ENCODE measurements around the gene PRDM10.

PRDM10 gene

DNA sequence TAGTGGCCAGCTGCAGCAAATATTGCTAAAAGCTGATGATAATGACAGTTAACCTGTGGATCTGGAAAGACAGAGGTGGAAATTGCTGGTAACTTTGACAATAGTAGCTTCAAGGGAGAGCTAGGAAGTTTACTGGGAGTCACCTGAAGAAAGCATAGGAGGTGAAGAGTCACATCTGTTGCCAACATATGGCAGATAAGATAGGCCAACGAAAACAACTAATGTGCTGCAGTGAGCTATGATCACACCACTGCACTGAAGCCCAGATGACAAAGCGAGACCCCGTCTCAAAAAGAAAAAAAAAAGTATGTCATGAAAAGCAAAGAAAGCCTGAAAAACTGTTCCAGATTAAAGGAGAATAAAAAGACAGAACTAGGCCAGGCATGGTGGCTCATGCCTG, 4.3 kb upstream of the PRDM10 start:
- DNase-seq (ENCODE audit: low spot score), result peak; percentile 28

DNA sequence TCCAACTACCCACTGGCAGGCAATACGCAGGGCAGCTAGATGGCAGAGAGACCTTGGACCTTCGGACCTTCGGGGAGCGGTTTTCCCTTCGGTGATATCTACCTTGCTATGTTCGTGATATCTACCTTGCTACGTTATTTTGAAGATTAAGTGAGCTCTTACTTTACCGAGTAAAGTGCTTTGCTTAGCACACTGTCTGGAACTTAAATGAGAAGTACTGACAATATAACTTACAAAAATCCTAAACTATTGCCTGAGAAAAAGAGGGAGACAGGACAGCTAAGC, 1.0 kb upstream of the PRDM10 start:
- DNase-seq (ENCODE audit: low spot score), result no peak

DNA sequence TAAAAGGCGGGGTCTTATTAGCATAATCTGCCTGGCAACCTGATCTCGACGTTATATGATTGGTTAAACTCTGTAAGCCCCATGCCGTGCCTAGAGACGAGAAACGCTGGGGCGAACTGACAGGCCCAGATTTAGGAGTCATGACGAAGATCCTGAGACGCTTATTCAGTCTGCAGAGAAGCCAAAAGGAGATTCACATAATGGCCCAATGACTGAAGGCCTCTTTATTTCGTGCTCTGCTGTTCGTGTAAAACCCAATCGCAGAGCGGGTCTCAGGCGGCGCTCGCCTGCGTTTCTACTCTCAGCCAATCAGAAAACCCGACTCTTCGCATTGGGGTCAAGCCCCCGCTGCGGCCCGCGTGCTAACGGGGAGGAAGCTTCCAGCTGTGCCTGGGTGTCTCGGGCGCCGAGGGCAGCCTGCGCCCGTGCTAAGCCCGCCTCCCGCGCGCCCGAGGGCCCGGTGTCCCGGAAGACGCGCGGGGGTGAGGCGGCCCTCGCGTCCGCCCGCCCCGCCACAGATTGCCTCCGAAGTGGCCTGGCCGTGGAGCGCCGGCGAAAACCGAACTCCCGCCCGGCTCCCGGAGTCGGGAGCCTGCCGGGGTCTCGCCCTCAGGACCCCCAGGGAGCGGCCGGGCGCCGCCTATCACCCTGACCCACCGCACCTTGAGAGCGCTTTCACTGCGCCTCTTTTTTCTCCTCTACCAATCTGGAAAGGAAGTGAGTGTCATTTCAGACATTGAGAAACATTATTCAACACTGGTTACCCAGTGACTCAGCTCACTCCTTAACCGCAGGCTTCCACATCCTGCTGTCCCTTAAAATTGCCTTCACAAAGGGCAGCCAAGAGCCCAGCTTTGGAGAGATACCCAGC, 446 bp upstream of the PRDM10 start:
- peak; percentile 96 for DNase-seq (ENCODE audit: low spot score)

DNA sequence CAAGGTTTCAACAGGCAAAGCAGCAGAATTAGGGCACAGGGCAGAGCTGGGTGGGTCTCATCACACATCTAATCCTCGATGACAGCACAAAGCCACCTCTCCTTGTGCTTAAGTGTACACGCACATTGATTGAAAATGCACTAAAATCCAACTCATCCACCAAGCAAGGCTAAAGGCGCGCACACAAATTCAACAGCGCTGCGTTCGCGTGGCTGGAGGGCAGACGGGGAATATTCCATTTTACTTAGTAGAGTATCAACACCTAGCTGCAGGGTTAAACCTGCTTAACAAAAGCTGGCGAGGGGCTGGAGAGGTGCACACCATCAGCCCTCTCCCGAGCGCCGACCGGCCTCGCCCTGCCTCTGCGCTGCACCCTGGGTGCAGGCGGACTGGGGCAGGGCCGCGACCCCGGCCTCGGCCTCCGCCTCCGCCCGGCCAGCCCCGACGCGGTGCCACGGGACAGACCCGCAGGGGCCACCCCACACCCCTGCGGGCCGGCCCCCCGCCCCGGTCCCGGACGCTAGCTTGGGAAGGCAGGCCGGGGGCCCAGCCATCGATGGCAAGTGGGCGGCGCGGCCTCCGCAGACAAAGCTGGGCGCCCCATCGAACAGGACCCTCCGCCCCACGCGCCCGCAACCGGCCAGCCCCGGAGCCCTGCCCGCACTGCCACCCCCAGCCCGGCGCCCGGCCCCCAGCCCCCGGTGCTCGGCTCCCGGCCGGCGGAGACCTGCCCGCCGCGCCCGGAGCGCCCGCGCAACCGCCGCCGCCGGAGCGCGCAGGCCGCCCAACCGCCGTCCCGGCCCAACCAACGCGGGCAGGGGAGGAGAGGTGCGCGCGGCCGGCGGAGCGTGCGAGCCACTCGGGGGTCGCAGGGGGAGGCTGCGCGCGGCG, 929 bp downstream of the PRDM10 start:
- peak; percentile 26 for DNase-seq (ENCODE audit: low spot score)

DNA sequence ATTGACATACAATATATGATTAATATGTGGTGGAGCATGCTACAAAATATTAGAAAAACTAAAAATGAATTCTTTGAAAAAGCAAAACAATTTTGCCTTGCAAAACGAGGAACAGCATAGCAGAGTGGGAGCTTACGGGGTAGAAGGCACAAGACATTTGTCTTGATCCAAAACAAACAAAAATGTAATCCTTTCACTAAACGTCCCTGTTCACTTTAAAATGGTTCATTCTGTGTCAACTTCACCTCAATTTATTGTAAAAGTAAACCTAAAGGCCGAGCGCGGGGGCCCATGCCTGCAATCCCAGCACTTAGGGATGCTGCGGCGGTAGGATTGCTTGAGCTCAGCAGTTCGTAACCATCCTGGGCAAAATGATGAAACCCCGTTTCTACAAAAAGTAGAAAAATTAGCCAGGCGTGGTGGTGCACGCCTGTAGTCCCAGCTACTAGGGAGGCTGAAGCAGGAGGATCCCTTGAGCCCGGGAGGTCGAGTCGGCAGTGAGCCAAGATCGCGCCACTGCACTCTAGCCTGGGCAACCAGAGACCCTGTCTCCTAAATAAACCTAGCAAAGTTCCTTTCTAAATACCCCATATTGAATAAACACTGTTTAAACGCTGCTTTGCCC, 2.0 kb downstream of the PRDM10 start:
- DNase-seq (ENCODE audit: low spot score), result no peak

DNA sequence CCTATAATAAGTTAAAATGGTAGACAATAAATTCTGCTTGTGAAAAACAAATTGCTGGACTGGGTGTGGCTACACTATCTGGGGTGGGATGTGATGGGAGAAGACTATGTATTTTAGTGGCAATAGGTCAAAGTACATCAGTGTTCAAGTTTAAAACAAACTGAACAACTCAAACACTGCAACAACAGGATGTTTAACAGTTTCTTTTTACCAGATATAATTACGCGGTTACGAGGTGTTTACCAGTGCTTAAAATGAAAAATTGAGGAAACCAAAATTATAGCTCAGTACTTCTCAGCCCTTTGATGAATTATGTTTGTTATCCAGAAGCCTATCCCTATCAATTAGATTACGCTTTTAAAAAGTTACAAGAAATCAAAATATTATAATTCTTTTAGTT, 3.2 kb downstream of the PRDM10 start:
- no peak for DNase-seq (ENCODE audit: low spot score)

DNA sequence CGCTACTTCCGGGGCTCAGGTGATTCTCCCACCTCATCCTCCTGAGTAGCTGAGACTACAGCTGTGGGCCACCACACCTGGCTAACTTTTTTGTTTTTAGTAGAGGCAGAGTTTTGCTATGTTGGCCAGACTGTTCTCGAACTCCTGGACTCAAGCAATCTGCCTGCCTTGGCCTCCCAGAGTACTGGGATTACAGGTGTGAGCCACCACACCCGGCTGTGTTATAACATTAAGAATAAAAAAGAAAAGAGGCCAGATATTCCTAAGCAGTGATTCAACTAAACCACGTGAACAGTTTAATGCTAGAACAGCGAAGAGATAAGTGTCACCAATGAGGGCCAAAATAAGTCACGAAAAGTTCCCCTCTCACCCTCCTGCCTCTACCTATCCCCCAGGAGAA, 3.7 kb downstream of the PRDM10 start:
- no peak for DNase-seq (ENCODE audit: low spot score)

DNA sequence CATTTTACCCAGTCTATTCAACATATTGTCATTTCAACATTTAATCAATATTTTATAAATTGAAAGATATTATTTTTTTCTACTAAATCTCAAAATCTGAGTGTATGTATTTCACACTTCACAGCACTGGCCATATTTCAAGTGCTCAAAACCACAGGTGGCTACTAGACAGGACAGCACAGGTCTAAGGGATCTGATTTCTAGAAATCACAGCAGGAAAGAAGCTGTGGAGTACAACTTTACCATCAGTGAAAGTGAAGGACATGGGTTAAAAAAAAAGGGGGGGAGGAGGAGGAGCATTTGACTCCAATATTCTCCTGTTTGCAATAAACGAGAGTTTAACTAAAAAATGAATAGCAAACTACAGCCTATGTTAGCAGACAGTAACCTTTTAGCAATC, 4.5 kb downstream of the PRDM10 start:
- no peak for DNase-seq (ENCODE audit: low spot score)

DNA sequence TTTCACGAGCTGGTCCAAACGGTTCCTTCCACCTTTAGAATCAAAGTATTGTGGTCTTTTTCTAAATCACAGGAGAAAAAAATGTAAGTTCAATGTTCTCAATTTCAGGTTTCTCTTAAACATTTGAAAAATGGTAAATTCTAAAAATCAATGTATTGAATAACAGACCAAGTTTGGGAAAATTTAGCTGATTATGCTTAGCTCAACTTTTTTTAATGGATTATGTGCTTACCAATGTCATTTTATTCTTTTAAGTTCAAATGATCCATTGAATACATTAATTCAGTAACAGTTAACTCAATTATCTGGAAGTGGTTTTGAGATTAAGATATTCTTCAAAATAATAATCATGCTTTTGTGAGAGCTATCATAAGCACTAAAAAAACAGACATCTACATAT, 5.1 kb downstream of the PRDM10 start:
- no peak for DNase-seq (ENCODE audit: low spot score)

DNA sequence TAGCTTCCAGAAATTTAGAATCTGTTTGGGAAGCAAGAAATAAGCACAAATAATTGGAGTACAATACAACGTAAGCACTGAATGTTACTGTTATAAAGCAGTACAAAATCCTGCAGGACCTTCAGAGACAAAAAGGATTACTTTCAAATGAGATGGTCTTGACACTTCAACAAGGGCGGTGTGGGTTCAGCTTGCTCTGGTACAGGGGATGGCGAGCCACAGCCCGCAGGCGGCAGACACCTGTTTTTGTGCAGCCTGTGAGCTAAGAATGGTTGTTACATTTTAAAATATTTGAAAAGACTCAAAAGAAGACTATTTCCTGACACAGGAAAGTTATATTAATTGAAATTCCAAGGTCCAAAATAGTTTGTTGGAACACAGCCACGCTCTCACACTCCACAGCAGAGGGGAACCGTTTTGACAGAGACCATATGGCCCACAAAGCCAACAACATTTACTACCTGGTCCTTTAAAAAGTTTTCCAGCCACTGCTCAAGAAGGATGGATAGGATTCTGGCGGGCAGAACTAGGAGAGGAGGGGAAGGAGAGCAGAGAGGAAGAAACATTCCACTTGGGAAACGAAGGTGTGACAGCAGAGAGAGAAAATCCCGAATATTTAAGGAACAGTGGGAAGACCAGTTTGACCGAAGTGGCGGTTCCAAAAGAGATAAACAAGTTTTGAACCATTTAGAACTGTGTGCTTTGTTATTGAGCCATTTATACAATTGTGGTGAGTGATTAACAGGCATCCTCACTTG, 6.3 kb downstream of the PRDM10 start:
- DNase-seq (ENCODE audit: low spot score), result no peak

DNA sequence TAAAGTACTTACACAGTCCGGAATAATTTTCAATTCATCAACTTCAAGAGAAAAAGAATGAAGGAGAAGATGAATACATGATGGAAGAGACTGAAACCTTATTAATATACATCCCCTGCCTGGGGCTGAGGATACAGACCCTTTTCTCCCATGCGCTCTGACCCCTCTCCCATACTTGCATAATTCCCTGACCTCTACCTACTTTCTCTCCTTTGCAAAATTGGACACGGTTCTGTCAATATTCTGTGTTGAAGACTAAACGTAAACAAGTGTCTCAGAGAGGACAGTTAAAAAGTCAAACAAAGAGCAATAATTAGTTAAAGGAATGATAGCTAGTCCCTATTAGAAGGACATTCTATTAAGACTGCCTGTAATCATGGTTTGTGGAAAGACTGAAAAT, 7.5 kb downstream of the PRDM10 start:
- DNase-seq (ENCODE audit: low spot score), result no peak

DNA sequence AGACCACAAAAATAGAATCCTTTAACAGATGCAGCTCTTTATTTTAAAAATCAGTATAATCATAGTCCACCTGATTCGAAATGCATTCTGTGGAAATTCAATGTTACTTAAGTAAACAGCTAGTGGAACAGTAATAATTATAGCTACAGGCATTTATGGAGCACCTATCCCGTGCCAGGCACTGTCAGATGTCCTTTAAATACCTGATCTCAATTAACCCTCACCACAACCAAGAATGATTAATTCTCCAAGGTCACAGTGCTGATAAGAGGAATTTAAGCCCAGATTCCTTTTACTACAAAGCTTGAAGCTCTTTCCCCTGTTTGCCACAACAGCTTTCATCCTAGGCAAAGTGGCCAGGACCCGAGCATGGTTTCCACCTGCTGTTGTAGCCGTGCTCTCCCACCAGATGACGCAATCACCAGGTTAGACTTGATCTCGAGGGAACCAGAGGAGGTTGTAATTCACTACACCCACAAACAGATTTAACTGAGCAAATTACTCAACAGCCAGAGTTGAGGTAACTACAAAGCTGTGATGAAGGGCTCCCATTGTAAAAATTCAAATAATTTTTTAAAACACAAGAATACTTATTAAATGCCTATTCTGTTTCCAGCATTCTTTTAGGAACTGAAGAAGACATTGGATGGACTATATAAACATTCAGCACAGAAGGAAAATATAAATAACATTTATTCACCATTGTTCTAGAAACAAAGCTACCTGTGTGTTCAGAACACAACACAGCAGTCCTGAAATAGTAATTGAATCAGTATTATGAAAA, 10.3 kb downstream of the PRDM10 start:
- peak; percentile 63 for DNase-seq (ENCODE audit: low spot score)

DNA sequence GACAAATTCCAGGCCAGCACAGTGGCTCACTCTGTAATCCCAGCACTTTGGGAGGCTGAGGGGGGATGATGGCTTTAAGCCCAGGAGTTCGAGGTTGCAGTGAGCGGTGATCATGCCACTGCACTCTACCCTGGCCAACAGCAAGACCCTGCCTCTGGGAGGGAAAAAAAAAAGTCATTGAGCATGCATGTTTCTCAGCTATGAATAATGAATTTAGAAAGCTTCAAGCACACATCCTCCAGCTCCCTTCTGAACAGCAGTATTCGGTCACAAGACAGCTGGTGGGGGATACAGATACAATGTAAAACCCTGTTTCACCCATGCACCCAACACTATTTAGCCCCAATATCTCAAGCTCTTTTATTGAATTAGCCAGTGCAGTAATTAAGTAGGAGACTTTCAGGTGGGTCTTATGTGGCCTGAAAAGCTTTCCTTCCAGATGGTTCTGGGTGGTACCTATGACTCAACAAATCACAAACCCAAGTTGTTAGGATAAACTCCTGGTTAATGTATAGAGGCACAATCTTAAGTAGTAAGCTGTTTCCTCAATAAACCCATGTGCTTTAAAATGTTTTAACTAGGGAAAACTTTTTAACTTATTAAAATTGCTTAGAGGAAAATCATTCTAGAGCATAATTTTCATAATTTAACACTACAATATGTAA, 13.4 kb downstream of the PRDM10 start:
- no peak for DNase-seq (ENCODE audit: low spot score)

DNA sequence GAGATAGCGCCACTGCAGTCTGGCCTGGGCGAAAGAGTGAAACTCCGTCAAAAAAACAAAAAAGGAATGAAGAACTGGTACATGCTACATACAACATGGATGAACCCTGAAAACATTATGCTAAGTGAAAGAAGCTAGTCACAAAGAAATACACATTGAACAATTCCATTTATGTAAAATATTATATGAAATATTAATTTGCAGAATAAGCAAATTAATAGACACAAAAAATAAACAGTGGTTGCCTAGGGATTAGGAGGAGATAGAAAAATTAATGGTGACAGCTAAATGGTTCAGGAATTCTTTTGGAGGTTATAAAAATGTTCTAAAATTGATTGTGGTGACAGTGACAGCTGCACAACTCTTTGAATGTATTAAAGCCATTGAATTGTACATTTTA, 14.7 kb downstream of the PRDM10 start:
- no peak for DNase-seq (ENCODE audit: low spot score)

DNA sequence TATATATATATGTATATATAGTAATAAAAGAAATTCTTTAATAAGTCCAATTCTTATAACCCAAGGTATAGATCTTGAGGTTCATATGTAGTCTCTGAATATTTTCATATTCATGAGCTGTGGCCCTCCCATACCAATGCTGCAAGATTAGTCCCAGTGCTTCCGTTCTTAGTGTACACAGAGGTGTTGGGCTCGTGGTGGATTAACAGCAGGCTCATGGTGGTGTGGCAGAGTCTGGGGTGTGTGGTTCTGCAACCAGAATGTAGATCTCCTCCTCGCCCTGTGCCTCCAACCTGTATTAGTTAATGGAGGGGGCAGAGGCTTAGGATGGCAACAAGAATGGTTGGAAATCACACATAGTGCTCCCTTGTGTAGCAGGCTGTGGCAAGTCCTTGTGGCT, 16.8 kb downstream of the PRDM10 start:
- no peak for DNase-seq (ENCODE audit: low spot score)

DNA sequence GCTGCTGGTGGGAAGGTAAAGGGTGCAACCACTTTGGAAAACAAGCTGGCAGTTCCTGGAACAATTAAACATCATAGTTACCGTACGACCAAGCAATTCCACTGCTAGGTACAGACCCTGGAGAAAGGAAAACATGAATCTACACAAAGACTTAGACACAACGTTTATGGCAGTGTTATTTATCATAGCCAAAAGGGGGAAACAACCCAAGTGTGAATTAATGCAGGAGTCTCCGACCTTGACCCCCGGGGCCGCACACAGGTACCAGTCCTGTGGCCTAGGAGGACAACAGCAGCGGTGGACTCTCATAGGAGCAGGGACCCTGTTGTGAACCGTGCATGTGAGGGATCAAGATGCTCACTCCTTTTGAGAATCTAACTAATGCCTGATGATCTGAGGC, 22.5 kb downstream of the PRDM10 start:
- DNase-seq (ENCODE audit: low spot score), result no peak

DNA sequence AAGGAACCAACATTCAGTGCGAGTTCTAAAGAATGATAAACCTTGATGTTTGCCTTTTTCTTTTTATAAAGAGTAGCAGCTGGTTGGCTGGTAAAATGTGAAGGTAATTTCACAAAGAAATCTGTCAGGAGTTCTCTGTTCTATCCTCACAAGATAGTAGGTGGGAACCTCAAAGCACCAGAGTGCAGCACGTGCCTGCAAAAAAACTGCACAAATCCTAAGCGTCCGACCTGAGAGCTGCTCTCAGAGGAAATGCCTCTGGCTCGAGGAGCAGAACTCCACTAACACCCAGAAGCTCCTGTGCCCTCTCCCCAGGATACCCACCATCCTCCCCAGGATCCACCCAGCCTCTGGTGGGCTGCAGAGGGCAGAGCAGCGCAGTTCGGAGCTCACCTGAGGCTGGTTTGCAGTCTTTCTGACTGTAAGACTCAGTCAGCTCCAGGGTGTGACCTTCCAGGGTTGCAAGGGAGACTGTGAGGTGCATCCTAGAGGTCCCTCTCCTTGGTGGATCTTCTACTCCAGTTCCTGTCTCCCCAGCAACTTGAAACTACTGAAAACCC, 23.5 kb downstream of the PRDM10 start:
- DNase-seq (ENCODE audit: low spot score), result no peak

DNA sequence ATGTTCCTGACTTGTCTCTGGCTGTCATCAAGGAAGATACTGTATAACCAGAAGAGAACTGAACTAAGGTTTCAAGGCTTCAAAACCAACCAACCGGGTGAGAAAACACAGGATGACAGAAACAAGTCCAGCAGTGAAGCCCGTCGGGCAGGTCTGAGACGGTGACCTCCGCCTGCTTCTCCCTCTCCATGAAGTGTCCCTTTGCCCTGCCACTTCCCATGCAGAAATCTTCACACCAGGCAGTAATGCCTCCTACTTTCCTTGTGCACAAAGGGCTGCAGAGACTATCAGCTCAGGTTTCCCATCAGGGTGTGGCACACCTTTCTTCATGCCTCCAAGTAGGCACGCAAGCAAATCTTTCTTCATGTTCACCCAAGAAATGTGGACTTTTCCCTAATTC, 24.2 kb downstream of the PRDM10 start:
- DNase-seq (ENCODE audit: low spot score), result no peak

DNA sequence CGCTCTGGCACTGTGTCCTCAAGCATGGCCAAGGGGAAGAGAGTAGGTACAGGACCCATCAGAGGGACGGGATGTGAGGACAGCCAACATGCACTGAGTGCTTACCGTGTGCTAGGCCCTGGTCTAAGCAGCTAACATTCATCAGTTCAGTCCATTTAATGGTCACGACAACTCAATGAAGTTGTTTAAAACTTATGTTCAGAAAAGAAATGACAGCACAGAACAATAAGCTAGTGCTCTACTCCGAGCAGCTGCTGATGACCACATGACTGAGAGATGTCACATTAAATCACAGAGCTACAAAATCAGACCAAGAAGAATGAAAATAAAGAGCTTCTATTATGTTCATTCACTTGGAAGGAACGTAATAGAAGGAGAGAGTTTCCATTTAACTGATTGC, 26.3 kb downstream of the PRDM10 start:
- DNase-seq (ENCODE audit: low spot score), result no peak

DNA sequence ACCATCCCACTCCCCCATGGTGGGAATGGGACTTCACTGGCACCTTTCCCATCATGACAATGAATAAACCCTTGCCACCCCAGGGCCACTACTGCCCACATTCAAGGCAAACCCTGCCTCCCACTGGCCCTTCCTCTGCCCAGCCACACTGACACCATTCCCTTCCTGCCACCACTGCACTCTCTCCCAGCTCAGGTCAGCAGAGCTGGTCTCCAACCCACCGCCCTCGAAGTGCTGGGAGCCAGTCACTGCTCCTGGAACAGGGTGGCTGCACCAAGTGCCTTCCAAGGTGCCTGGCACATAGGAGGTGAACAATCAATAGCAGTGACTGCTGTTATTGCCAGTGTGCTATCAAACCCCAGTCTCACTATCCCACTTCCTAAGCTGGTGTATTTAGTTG, 27.1 kb downstream of the PRDM10 start:
- no peak for DNase-seq (ENCODE audit: low spot score)

DNA sequence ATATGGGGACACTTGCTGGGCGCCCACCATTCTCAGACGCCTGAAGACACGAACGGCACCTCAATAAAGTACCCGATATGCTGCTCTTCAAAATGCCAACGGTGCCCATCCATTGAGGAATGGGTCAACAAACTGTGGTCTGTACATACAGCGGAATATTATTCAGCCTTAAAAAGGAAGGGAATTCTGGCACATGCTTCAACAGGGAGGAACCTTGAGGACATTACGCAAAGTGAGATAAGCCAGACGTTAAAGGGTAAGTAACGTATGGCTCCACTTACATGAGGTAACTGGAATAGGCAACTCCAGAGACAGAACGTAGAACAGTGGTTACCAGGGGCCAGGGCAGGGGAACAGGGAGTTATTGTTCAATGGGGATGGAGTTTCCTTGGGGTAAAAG, 28.0 kb downstream of the PRDM10 start:
- DNase-seq (ENCODE audit: low spot score), result no peak
